ENCODE results near the gene BCL11B.

BCL11B gene

GRCh38 chr14:99215277-99215676, 56.7 kb downstream of the BCL11B start:
- no peak overlapping the region for H3K4me3 ChIP-seq (ENCODE audit: low read depth, low read length)
- peak; percentile 97 for DNase-seq (ENCODE audit: low read depth, low spot score)

GRCh38 chr14:99214701-99215100, 57.3 kb downstream of the BCL11B start:
- no peak for TF ChIP-seq CTCF (IDR thresholded peaks at IDR 0.05; ENCODE audit: low read depth, low read length)
- H3K4me3 ChIP-seq (ENCODE audit: low read depth, low read length), result no peak overlapping the region
- DNase-seq (ENCODE audit: low read depth, low spot score), result no peak
- in situ Hi-C loops (cut with HindIII; ENCODE audit: low sequenced_read_pairs), result no loop called here

More at GRCh38 chr14:99215277-99215676, 56.7 kb downstream of the BCL11B start:
- in situ Hi-C loops (cut with HindIII; ENCODE audit: low sequenced_read_pairs), result no loop called here
- no peak for TF ChIP-seq CTCF (IDR thresholded peaks at IDR 0.05; ENCODE audit: low read depth, low read length)

GRCh38 chr14:99213527-99213971, 58.4 kb downstream of the BCL11B start:
- no peak for TF ChIP-seq CTCF (IDR thresholded peaks at IDR 0.05; ENCODE audit: low read depth, low read length)
- H3K4me3 ChIP-seq (ENCODE audit: low read depth, low read length), result no peak overlapping the region
- DNase-seq (ENCODE audit: low read depth, low spot score), result no peak
- in situ Hi-C loops (cut with HindIII; ENCODE audit: low sequenced_read_pairs), result no loop called here

- no peak for DNase-seq (ENCODE audit: low read depth, low spot score)
- no peak overlapping the region for H3K4me3 ChIP-seq (ENCODE audit: low read depth, low read length)
- in situ Hi-C loops (cut with HindIII; ENCODE audit: low sequenced_read_pairs), result no loop called here
- TF ChIP-seq CTCF (IDR thresholded peaks at IDR 0.05; ENCODE audit: low read depth, low read length), result no peak
These were observed 58.9 kb downstream of the BCL11B start for GRCh38 chr14:99213101-99213500.

- DNase-seq (ENCODE audit: low read depth, low spot score), result no peak
- no peak for TF ChIP-seq CTCF (IDR thresholded peaks at IDR 0.05; ENCODE audit: low read depth, low read length)
- in situ Hi-C loops (cut with HindIII; ENCODE audit: low sequenced_read_pairs), result no loop called here
- H3K4me3 ChIP-seq (ENCODE audit: low read depth, low read length), result no peak overlapping the region
These were observed 59.4 kb downstream of the BCL11B start for GRCh38 chr14:99212646-99213045.

GRCh38 chr14:99212199-99212598, 59.8 kb downstream of the BCL11B start:
- DNase-seq (ENCODE audit: low read depth, low spot score), result no peak
- H3K4me3 ChIP-seq (ENCODE audit: low read depth, low read length), result no peak overlapping the region
- no peak for TF ChIP-seq CTCF (IDR thresholded peaks at IDR 0.05; ENCODE audit: low read depth, low read length)
- in situ Hi-C loops (cut with HindIII; ENCODE audit: low sequenced_read_pairs), result no loop called here

- DNase-seq (ENCODE audit: low read depth, low spot score), result no peak
- TF ChIP-seq CTCF (IDR thresholded peaks at IDR 0.05; ENCODE audit: low read depth, low read length), result no peak
- in situ Hi-C loops (cut with HindIII; ENCODE audit: low sequenced_read_pairs), result no loop called here
- no peak overlapping the region for H3K4me3 ChIP-seq (ENCODE audit: low read depth, low read length)
These were observed 60.6 kb downstream of the BCL11B start for GRCh38 chr14:99211410-99211809.

Measured in astrocyte of the spinal cord (primary cell).